GM23338 (cell line): Measurements from ENCODE around the gene AEBP2. TPM values are rescaled to one million over a fixed set of nuclear protein-coding genes. Genes with fewer than 3 reads are reported as not detected.

Experiments
- ATAC-seq: fragments of 200-7000 bp; cut with Tn5 transposase; 3 replicates; pipeline ENCODE4 v1.9.1; 2020
- DNase-seq: peaks from one replicate; pipeline ENCODE4 v3.0.0-alpha.2; 2015; ENCODE audit warnings: low spot score
- H2AFZ ChIP-seq: fragments of 200-600 bp; sonication (generic); 2 replicates; pipeline ENCODE4 v1.8.0; 2016; ENCODE audit warnings: antibody characterized with exemption, mild to moderate bottlenecking, moderate library complexity
- H3F3A ChIP-seq: fragments of 200-600 bp; sonication (generic); replicated peaks from 2 replicates; pipeline ENCODE4 v1.8.0; 2017; ENCODE audit warnings: antibody characterized with exemption, mixed run types, low read depth
- H3K27ac ChIP-seq: fragments of 200-600 bp; sonication (generic); 2 replicates; pipeline ENCODE4 v1.6.1; 2016; ENCODE audit warnings: low read depth
- H3K27me3 ChIP-seq: fragments of 200-600 bp; sonication (generic); 2 replicates; pipeline ENCODE4 v1.8.0; 2016; ENCODE audit warnings: mild to moderate bottlenecking, mixed run types, moderate library complexity; ENCODE audit not compliant: insufficient read depth
- H3K36me3 ChIP-seq: fragments of 200-600 bp; sonication (generic); 2 replicates; pipeline ENCODE4 v1.8.0; 2016; ENCODE audit warnings: mild to moderate bottlenecking; ENCODE audit not compliant: insufficient read depth
- H3K4me1 ChIP-seq: fragments of 200-600 bp; sonication (generic); 2 replicates; pipeline ENCODE4 v1.8.0; 2016; ENCODE audit warnings: mild to moderate bottlenecking, moderate library complexity; ENCODE audit not compliant: insufficient read depth
- H3K4me2 ChIP-seq: fragments of 200-600 bp; sonication (generic); 2 replicates; pipeline ENCODE4 v1.7.1; 2017; ENCODE audit warnings: mixed run types
- H3K4me3 ChIP-seq: fragments of 200-600 bp; sonication (generic); 2 replicates; pipeline ENCODE4 v1.6.1; 2016; ENCODE audit warnings: mixed run types
- H3K79me2 ChIP-seq: fragments of 200-600 bp; sonication (generic); replicated peaks from 2 replicates; pipeline ENCODE4 v1.8.0; 2017; ENCODE audit warnings: mild to moderate bottlenecking; ENCODE audit not compliant: insufficient read depth
- H3K9me2 ChIP-seq: fragments of 200-600 bp; sonication (generic); 2 replicates; pipeline ENCODE4 v1.8.0; 2017; ENCODE audit not compliant: insufficient read depth
- H4K20me1 ChIP-seq: fragments of 200-600 bp; sonication (generic); replicated peaks from 2 replicates; pipeline ENCODE4 v1.8.0; 2017; ENCODE audit warnings: mild to moderate bottlenecking; ENCODE audit not compliant: insufficient read depth
- H3K27ac Mint-ChIP-seq: 2 replicates; pipeline ENCODE4 v1.8.0; 2020; ENCODE audit warnings: inconsistent platforms, mild to moderate bottlenecking, moderate library complexity, mixed read lengths
- H3K27me3 Mint-ChIP-seq: 3 replicates; pipeline ENCODE4 v1.8.0; 2022; ENCODE audit warnings: low read depth, mild to moderate bottlenecking, moderate library complexity, mixed read lengths, inconsistent platforms; ENCODE audit not compliant: insufficient read depth, poor library complexity
- H3K36me3 Mint-ChIP-seq: 3 replicates; pipeline ENCODE4 v1.8.0; 2021; ENCODE audit warnings: low read depth, mild to moderate bottlenecking, inconsistent platforms, moderate library complexity, mixed read lengths
- H3K4me1 Mint-ChIP-seq: 3 replicates; pipeline ENCODE4 v1.8.0; 2020; ENCODE audit warnings: mild to moderate bottlenecking, inconsistent platforms, mixed read lengths
- H3K4me3 Mint-ChIP-seq: 3 replicates; pipeline ENCODE4 v1.8.0; 2021; ENCODE audit warnings: moderate library complexity, mild to moderate bottlenecking, inconsistent platforms, mixed read lengths
- H3K9me3 Mint-ChIP-seq: 3 replicates; pipeline ENCODE4 v1.8.0; 2020; ENCODE audit warnings: moderate library complexity, mild to moderate bottlenecking, inconsistent platforms, mixed read lengths
- CREB1 ChIP-seq: fragments of 250-450 bp; sonication (Bioruptor Pico); IDR thresholded peaks from 2 replicates; pipeline ENCODE4 v1.5.0; 2020; ENCODE audit warnings: low read depth, mild to moderate bottlenecking, moderate library complexity
- CTCF ChIP-seq, 2 experiments: fragments of 200-600 bp in 1 of 2; sonication (generic) in 1 of 2; conservative IDR thresholded peaks; 2 replicates each; pipeline versions ENCODE4 v1.5.1 to v1.6.1; 2016 to 2017; ENCODE audit warnings: antibody characterized with exemption in 2 of 2, low read depth in 2 of 2, mild to moderate bottlenecking in 2 of 2, moderate library complexity in 1 of 2
- EZH2 ChIP-seq: fragments of 200-600 bp; sonication (generic); IDR thresholded peaks from one replicate; pipeline ENCODE4 v1.8.0; 2017; ENCODE audit warnings: antibody characterized with exemption, mild to moderate bottlenecking, low read depth; ENCODE audit not compliant: unreplicated experiment
- JUNB ChIP-seq: IDR thresholded peaks from one replicate; pipeline ENCODE4 v1.6.1; 2016; ENCODE audit warnings: antibody characterized with exemption; ENCODE audit not compliant: unreplicated experiment
- POLR2AphosphoS5 ChIP-seq: IDR thresholded peaks from 2 replicates; pipeline ENCODE4 v1.6.1; 2016; ENCODE audit warnings: antibody characterized with exemption, low read depth
- STAT1 ChIP-seq: IDR thresholded peaks from one replicate; pipeline ENCODE4 v1.6.1; 2016; ENCODE audit warnings: antibody characterized with exemption; ENCODE audit not compliant: unreplicated experiment
- ZNF114 ChIP-seq: fragments of 250-450 bp; sonication (Bioruptor Pico); IDR thresholded peaks from 2 replicates; pipeline ENCODE4 v1.5.0; 2020; ENCODE audit warnings: mild to moderate bottlenecking, moderate library complexity
- ZNF331 ChIP-seq: fragments of 250-450 bp; sonication (Bioruptor Pico); IDR thresholded peaks from 2 replicates; pipeline ENCODE4 v1.5.0; 2020; ENCODE audit warnings: low read depth, mild to moderate bottlenecking, moderate library complexity
- ZNF462 ChIP-seq: fragments of 250-450 bp; sonication (Bioruptor Pico); IDR thresholded peaks from 2 replicates; pipeline ENCODE4 v1.5.0; 2020; ENCODE audit warnings: mild to moderate bottlenecking, moderate library complexity
- polyA plus RNA-seq: library from polyadenylated mRNA; unstranded; fragments of >200 nt; fragmentation: Nextera tagmentation; extraction: Ambion mirVana; gene quantifications from 2 replicates; pipeline ENCODE4 v1.2.1, GENCODE V29; 2016
- total RNA-seq: library from RNA; depleted of rRNA; stranded (reverse); fragments of >200 nt; shearing (Covaris generic); gene quantifications from 2 replicates; pipeline ENCODE4 v1.2.3, GENCODE V29; 2014

The AEBP2 gene
- total and polyA plus RNA-seq, 2 experiments from 2014 or later, result 39.3 to 48.1 TPM

GRCh38 chr12:19464192-19464580, 24.9 kb downstream of the AEBP2 start:
- Histone ChIP-seq H3K36me3 (peaks cover 37% of the 10 kb centered on the region), H4K20me1 (peaks cover 62% of the 10 kb centered on the region)
- peaks cover 66% of the 10 kb centered on the region for H3K36me3 Mint-ChIP-seq

GRCh38 chr12:19465711-19466110, 26.4 kb downstream of the AEBP2 start:
- H4K20me1 ChIP-seq, result peaks cover 52% of the 10 kb centered on the region
- no peaks in the 10 kb centered on the region; the same call in 1 of the 2 replicates for H3K4me1 ChIP-seq
- no peaks in the 10 kb centered on the region for H3K9me2 ChIP-seq
- no peak overlapping the region for H3K4me3 ChIP-seq
- H3K36me3 ChIP-seq, result peaks cover 37% of the 10 kb centered on the region
- Mint-ChIP-seq H3K36me3 (peaks cover 80% of the 10 kb centered on the region), H3K4me1 (peaks cover 4% of the 10 kb centered on the region), H3K27ac (no peak overlapping the region), H3K4me3 (no peak overlapping the region), H3K27me3 (peaks cover 2% of the 10 kb centered on the region), H3K9me3 (no peaks in the 10 kb centered on the region)
- H3K27ac ChIP-seq, result peak overlapping the region; percentile 47; the same call in 1 of the 2 replicates
- ATAC-seq (no peak), DNase-seq (no peak)
- H3K79me2 ChIP-seq, result peaks cover 100% of the 10 kb centered on the region
- H3K4me2 ChIP-seq, result no peak overlapping the region
- H3F3A ChIP-seq, result 0 out of 2 replicates have a peak, but pooled peaks cover 3% of the 10 kb centered on the region
- no peak overlapping the region for H2AFZ ChIP-seq
- H3K27me3 ChIP-seq, result no peaks in the 10 kb centered on the region
- TF ChIP-seq ZNF114 (CRISPR knock-in tag), result no peak
- no peak for TF ChIP-seq JUNB
- no peak for TF ChIP-seq ZNF462 (CRISPR knock-in tag)
- no peak for TF ChIP-seq POLR2AphosphoS5
- no peak for TF ChIP-seq CTCF (conservative IDR thresholded peaks at IDR 0.05; ENCODE audit: low read depth in 2 of 2)
- TF ChIP-seq CREB1 (CRISPR knock-in tag), result no peak
- TF ChIP-seq EZH2, result no peak
- TF ChIP-seq ZNF331 (CRISPR knock-in tag), result no peak
- no peak for TF ChIP-seq STAT1

More at GRCh38 chr12:19464192-19464580, 24.9 kb downstream of the AEBP2 start:
- Mint-ChIP-seq H3K4me1 (peaks cover 10% of the 10 kb centered on the region), H3K4me3 (no peak overlapping the region), H3K9me3 (no peaks in the 10 kb centered on the region), H3K27ac (no peak overlapping the region), H3K27me3 (peaks cover 4% of the 10 kb centered on the region)
- Histone ChIP-seq H3K27ac (no peak overlapping the region), H3F3A (0 out of 2 replicates have a peak, but pooled peaks cover 3% of the 10 kb centered on the region), H2AFZ (no peak overlapping the region), H3K27me3 (no peaks in the 10 kb centered on the region), H3K9me2 (no peaks in the 10 kb centered on the region), H3K4me1 (no peaks in the 10 kb centered on the region; the same call in 1 of the 2 replicates), H3K79me2 (peaks cover 100% of the 10 kb centered on the region), H3K4me3 (no peak overlapping the region), H3K4me2 (no peak overlapping the region)
- no peak for DNase-seq
- TF ChIP-seq CTCF (conservative IDR thresholded peaks at IDR 0.05; ENCODE audit: low read depth in 2 of 2), result no peak
- ATAC-seq, result no peak
